ENCODE data around the gene DNAI2.

- no peak for TF ChIP-seq CTCF (conservative IDR thresholded peaks at IDR 0.05 in 1 of 2, IDR thresholded peaks at IDR 0.05 in 1 of 2; ENCODE audit: extremely low read depth in 1 of 2, insufficient read depth in 1 of 2, low read depth in 1 of 2, low read length in 2 of 2)
- no peak for TF ChIP-seq EZH2 (IDR thresholded peaks at IDR 0.05; ENCODE audit: borderline replicate concordance, low read length)
Observed at GRCh38 chr17:74350486-74350885, 76.5 kb downstream of the DNAI2 start.
